Transverse colon (tissue), 4 donors: ENCODE data around the gene ERP27.

Source experiments
- CTCF ChIP-seq, 5 experiments: fragments of 200-600 bp in 3 of 5; fragments of 450-650 bp in 2 of 5; sonication (generic) in 3 of 5; IDR thresholded peaks; 1 replicate in 2 of 5; 2 replicates in 3 of 5; pipeline ENCODE4 v1.5.1; 2016 to 2017; ENCODE audit warnings: antibody characterized with exemption in 5 of 5, inconsistent platforms in 3 of 5, mild to moderate bottlenecking in 2 of 5, moderate library complexity in 1 of 5
- EP300 ChIP-seq: sonication (generic); formaldehyde crosslinking; IDR thresholded peaks from one replicate; pipeline ENCODE4 v1.6.1; 2017; ENCODE audit warnings: antibody characterized with exemption, low read depth
- POLR2A ChIP-seq: fragments of 450-650 bp; IDR thresholded peaks from one replicate; pipeline ENCODE4 v1.6.1; 2016; ENCODE audit warnings: antibody characterized with exemption, mild to moderate bottlenecking, moderate library complexity
- POLR2AphosphoS5 ChIP-seq, 3 donors: sonication (generic); formaldehyde crosslinking; IDR thresholded peaks; one replicate each; pipeline ENCODE4 v1.6.1; 2016; ENCODE audit warnings: antibody characterized with exemption in 3 of 3

- TF ChIP-seq POLR2AphosphoS5 (IDR thresholded peaks at IDR 0.05) (no peak), CTCF (IDR thresholded peaks at IDR 0.05) (no peak), POLR2A (no peak), EP300 (no peak)
Observed at GRCh38 chr12:14911131-14911530, 27.2 kb downstream of the ERP27 start.
